Activated CD4-positive, alpha-beta T cell treated with anti-CD3 and anti-CD28 coated beads, Interleukin-2, amount 50 U/mL, for 16 hours (primary cell): ENCODE measurements around the gene FAM210A.

Source experiments
- DNase-seq: peaks from one replicate; pipeline ENCODE4 v3.0.0-alpha.2; 2020

FAM210A gene

GRCh38 chr18:13620818-13621445, 105.4 kb downstream of the FAM210A start:
- no peak for DNase-seq

GRCh38 chr18:13620206-13620672, 106.1 kb downstream of the FAM210A start:
- DNase-seq = no peak

GRCh38 chr18:13619505-13620205, 106.7 kb downstream of the FAM210A start:
- no peak for DNase-seq

- DNase-seq = no peak
Measured at GRCh38 chr18:13618760-13619438, 107.5 kb downstream of the FAM210A start.

GRCh38 chr18:13617826-13618515, 108.4 kb downstream of the FAM210A start:
- no peak for DNase-seq

GRCh38 chr18:13616525-13617035, 109.8 kb downstream of the FAM210A start:
- no peak for DNase-seq

- no peak for DNase-seq
Measured at GRCh38 chr18:13616041-13616440, 110.3 kb downstream of the FAM210A start.

GRCh38 chr18:13615432-13615861, 110.9 kb downstream of the FAM210A start:
- DNase-seq = peak; percentile 55

GRCh38 chr18:13614641-13615288, 111.6 kb downstream of the FAM210A start:
- DNase-seq = peak; percentile 41

- DNase-seq = no peak
Measured at GRCh38 chr18:13613591-13614501, 112.5 kb downstream of the FAM210A start.
